Measurements from ENCODE around the gene SLC1A5.

Gene SLC1A5

GRCh38 chr19:46726971-46727501, 61.4 kb downstream of the SLC1A5 start:
- no peak overlapping the region for H3K27ac ChIP-seq (ENCODE audit: low read depth, low read length, poor library complexity, severe bottlenecking)
- TF ChIP-seq CTCF (IDR thresholded peaks at IDR 0.05; ENCODE audit: low read length) = no peak
- no peak for TF ChIP-seq EZH2 (IDR thresholded peaks at IDR 0.05; ENCODE audit: borderline replicate concordance, low read length)
- peaks cover 91% of the 10 kb centered on the region for H3K36me3 ChIP-seq (ENCODE audit: insufficient read depth, low read length)
- no peaks in the 10 kb centered on the region for H3F3A ChIP-seq (ENCODE audit: insufficient read depth, low read length)
- H3K4me1 ChIP-seq (ENCODE audit: insufficient read depth, low read length, severe bottlenecking) = peaks cover 16% of the 10 kb centered on the region
- H3K27me3 ChIP-seq (ENCODE audit: insufficient read depth, low read length) = no peaks in the 10 kb centered on the region
- H3K4me2 ChIP-seq (ENCODE audit: low read length) = no peak overlapping the region
- H3K9me2 ChIP-seq (ENCODE audit: low read depth, low read length) = no peaks in the 10 kb centered on the region
- no peaks in the 10 kb centered on the region for H3K79me2 ChIP-seq (ENCODE audit: insufficient read depth, low read length)
- H3K4me3 ChIP-seq (ENCODE audit: low read depth, low read length, poor library complexity, severe bottlenecking) = no peak overlapping the region
- H3K9me3 ChIP-seq (ENCODE audit: low read length) = no peaks in the 10 kb centered on the region
- no peak overlapping the region for H3K9ac ChIP-seq (ENCODE audit: low read length)
- no peak overlapping the region for H2AFZ ChIP-seq (ENCODE audit: low read length)
- H4K20me1 ChIP-seq (ENCODE audit: insufficient read depth, low read length) = no peaks in the 10 kb centered on the region

GRCh38 chr19:46726551-46726950, 61.8 kb downstream of the SLC1A5 start:
- Histone ChIP-seq H3K9ac (ENCODE audit: low read length) (no peak overlapping the region), H3K9me2 (ENCODE audit: low read depth, low read length) (no peaks in the 10 kb centered on the region), H3F3A (ENCODE audit: insufficient read depth, low read length) (no peaks in the 10 kb centered on the region), H3K36me3 (ENCODE audit: insufficient read depth, low read length) (peaks cover 96% of the 10 kb centered on the region), H2AFZ (ENCODE audit: low read length) (no peak overlapping the region), H3K9me3 (ENCODE audit: low read length) (no peaks in the 10 kb centered on the region), H3K27me3 (ENCODE audit: insufficient read depth, low read length) (no peaks in the 10 kb centered on the region), H3K4me3 (ENCODE audit: low read depth, low read length, poor library complexity, severe bottlenecking) (no peak overlapping the region), H3K4me1 (ENCODE audit: insufficient read depth, low read length, severe bottlenecking) (peaks cover 17% of the 10 kb centered on the region), H3K27ac (ENCODE audit: low read depth, low read length, poor library complexity, severe bottlenecking) (no peak overlapping the region), H3K4me2 (ENCODE audit: low read length) (no peak overlapping the region), H3K79me2 (ENCODE audit: insufficient read depth, low read length) (no peaks in the 10 kb centered on the region), H4K20me1 (ENCODE audit: insufficient read depth, low read length) (no peaks in the 10 kb centered on the region)
- TF ChIP-seq CTCF (IDR thresholded peaks at IDR 0.05; ENCODE audit: low read length) (no peak), EZH2 (IDR thresholded peaks at IDR 0.05; ENCODE audit: borderline replicate concordance, low read length) (no peak)

GRCh38 chr19:46725859-46726393, 62.5 kb downstream of the SLC1A5 start:
- Histone ChIP-seq H3K4me1 (ENCODE audit: insufficient read depth, low read length, severe bottlenecking) (peaks cover 23% of the 10 kb centered on the region), H3K27ac (ENCODE audit: low read depth, low read length, poor library complexity, severe bottlenecking) (no peak overlapping the region), H3K9me3 (ENCODE audit: low read length) (no peaks in the 10 kb centered on the region), H3K4me2 (ENCODE audit: low read length) (no peak overlapping the region), H3K4me3 (ENCODE audit: low read depth, low read length, poor library complexity, severe bottlenecking) (no peak overlapping the region), H4K20me1 (ENCODE audit: insufficient read depth, low read length) (no peaks in the 10 kb centered on the region), H2AFZ (ENCODE audit: low read length) (no peak overlapping the region), H3K9ac (ENCODE audit: low read length) (no peak overlapping the region), H3K9me2 (ENCODE audit: low read depth, low read length) (no peaks in the 10 kb centered on the region), H3K36me3 (ENCODE audit: insufficient read depth, low read length) (peaks cover 96% of the 10 kb centered on the region), H3F3A (ENCODE audit: insufficient read depth, low read length) (no peaks in the 10 kb centered on the region), H3K79me2 (ENCODE audit: insufficient read depth, low read length) (no peaks in the 10 kb centered on the region), H3K27me3 (ENCODE audit: insufficient read depth, low read length) (no peaks in the 10 kb centered on the region)
- TF ChIP-seq EZH2 (IDR thresholded peaks at IDR 0.05; ENCODE audit: borderline replicate concordance, low read length) (no peak), CTCF (IDR thresholded peaks at IDR 0.05; ENCODE audit: low read length) (no peak)
